NCI-H510A treated with DMSO at 0.1 percent for 48 hours (cell line): Measurements from ENCODE around the gene HYAL1.
"Not testable (repeated sequence)": the region's sequence is repeated elsewhere in the genome, so short reads cannot be mapped to it uniquely, and the experiment has no call there.

Source experiments
- DNase-seq: peaks from one replicate; lab custom pipeline; 2025; lab: John Stamatoyannopoulos, UW

HYAL1 gene

DNA sequence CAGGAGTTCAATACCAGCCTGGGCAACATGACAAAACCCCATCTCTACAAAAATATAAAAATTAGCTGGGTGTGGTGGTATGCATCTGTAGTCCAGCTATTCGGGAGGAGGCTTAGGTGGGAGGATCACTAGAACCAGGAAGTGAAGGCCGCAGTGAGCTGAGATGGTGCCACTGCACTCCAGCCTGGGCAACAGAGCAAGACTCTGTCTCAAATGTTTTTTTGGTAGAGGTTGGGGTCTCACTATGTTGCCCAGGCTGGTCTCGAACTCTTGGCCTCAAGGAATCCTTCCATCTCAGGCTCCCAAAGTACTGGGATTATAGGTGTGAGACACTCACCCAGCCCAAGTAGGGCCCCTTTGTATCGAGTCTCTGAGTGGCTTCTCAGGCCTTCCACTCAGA, 9.3 kb downstream of the HYAL1 start:
- DNase-seq = no peak

- DNase-seq = no peak
These were observed 10.1 kb downstream of the HYAL1 start for GRCh38 chr3:50293079-50293801.

- peak; percentile 87 for DNase-seq
These were observed 11.0 kb downstream of the HYAL1 start, which contains the start of gene IFRD2 for GRCh38 chr3:50292159-50293078. Gene IFRD2, minus strand, starts transcription at chr3:50292429. Its CDS starts 155 bp downstream, at chr3:50292274.

DNA sequence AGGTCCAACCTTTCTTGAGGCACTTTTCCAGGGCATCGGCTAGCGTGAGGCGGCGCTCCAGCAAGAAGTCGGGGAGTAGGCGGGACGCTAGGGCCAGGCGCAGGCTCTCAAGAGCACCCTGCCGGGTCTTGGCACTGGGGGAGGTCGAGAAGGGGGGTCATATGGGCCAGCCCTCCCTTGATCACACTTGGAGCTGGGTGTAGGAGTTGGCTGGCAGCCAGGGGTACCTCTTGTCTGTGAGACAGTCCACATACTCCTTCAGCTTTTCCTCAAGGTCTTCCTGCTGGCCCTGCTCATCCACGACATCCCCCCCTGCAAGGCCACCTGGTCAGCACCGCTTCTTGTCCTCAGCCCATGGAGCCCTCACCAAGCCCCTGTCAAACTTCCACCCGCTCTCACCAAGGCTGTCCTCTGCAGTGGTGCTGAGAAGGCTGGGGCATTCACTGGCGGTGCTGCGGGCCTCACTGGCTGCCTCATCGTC, 13.2 kb downstream of the HYAL1 start:
- DNase-seq = no peak

GRCh38 chr3:50289130-50289529, 14.2 kb downstream of the HYAL1 start:
- DNase-seq = no peak

- DNase-seq = no peak
These were observed 14.9 kb downstream of the HYAL1 start for GRCh38 chr3:50288387-50289007.

GRCh38 chr3:50287262-50287661, 16.1 kb downstream of the HYAL1 start:
- DNase-seq = no peak

DNA sequence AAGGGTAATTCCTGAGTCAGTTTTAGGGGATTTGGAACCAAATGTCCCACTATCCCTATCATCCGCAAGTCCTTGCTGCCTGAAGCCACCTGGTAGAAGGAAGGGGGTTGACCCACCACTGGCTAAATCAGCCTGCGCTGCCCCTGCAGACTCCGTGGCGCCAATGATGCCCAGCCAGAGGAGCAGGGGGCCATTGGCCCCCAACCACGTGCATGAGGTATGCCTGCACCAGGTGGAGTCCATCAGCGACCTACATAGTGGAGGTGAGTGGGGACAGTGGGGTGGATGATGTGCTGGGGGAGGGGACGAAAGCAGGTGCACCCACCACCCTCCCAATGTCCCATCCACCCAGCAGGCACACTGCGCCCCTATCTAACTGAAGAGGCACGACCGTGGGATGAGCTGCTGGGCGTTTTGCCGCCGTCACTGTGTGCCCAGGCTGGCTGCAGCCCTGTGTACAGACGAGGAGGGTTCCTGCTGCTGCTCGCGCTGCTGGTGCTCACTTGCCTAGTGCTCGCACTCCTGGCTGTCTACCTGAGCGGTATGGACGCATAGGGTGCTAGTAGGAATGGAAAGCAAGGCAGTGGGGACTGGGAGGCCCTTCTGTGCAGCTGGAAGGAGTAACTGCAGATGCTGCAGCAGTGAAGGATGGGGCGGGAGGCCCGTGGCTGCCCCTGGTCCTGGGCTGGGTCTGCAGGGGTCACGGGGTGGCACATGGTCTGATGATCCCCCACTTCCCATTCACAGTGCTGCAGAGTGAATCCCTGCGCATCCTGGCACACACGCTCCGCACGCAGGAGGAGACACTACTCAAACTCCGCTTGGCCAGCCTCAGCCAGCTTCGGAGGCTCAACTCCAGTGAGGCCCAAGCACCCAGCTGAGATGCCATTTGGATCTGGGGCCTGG, 16.8 kb downstream of the HYAL1 start:
- DNase-seq = no peak

DNA sequence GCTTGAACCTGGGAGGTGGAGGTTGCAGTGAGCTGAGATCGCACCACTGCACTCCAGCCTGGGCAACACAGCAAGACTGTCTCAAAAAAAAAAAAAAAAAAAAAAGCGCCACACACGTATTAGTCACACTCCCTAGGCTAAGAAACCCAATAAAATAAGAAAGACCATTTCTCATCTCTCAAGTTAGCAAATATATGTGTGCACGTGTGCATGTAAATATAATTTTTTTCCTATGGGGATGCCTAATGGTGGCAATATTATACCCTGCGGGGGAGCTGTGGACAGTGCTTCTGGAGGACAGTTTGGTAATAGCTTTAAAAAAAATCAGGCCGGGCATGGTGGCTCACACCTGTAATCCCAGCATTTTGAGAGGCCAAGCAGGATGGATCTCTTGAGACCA, 19.3 kb downstream of the HYAL1 start:
- DNase-seq = not testable (repeated sequence)

GRCh38 chr3:50279255-50280016, 23.9 kb downstream of the HYAL1 start:
- no peak for DNase-seq

DNA sequence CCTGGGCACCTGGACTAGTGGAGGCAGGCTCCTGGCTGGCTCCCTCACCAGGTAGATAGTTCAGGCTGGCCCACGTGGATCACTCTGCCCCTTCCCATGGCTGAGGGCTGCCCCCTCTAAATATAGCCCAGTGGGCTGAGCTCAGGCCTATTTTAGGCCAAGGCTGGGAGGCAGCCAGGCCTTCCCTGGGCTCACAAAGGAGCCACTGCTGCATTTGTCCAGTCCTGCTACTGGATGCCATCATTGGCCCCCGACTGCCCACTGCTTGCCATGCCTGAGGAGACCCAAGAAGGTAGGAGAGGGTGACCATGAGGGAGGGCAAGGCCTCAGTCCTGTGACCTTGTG, 24.5 kb downstream of the HYAL1 start, which contains the start of gene LSMEM2:
Gene LSMEM2, plus strand, starts transcription at position 208 of the 345 bp plus-strand sequence. Its CDS starts 27 bp downstream, at position 235.
- no peak for DNase-seq

DNA sequence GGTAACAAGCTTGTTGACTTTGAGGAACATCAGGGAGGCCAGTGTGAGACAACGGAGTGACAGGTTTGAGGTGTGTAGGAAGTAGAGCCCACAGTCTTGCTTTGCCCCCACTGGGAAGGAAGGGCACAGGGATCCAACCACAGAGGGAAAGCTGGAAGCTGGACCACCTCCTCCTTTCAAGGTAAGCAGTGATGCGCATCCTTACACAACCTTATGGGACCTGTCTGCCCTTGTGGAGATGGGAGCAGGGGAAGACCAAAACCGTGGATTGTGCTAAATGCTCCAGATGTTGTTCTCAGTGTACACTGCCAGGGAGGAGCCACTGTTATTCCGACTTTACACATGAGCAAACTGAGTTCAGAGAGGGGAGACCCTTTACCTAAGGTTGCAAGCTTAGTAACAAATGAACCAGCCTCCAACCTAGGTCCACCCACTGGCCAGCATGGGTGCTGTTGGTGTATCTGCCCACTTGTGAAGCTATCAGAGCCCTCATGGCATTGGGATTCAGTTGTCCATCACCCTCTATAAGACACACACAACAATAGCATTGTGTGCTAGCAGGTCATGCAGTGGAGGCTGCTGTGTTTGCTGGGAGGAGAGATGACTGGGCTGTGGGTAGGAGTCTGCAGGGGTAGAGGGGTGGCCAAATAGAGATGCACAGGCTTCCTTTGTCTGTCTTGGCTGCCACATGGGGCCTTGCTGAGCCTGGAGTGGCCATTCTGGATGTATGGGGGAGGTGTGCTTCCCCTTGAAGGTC, 25.1 kb downstream of the HYAL1 start:
- DNase-seq = no peak

DNA sequence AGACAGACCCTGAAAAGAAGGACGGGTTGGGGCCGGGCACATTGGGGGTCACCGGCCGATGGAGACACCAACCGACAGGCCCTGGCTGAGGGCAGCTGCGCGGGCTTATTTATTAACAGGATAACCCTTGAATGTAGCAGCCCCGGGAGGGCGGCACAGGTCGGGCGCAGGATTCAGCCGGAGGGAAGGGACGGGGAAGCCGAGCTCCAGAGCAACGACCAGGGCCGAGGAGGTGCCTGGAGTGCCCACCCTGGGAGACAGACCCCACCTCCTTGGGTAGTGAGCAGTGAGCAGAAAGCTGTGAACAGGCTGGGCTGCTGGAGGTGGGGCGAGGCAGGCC, 26.6 kb downstream of the HYAL1 start:
- DNase-seq = no peak

GRCh38 chr3:50275996-50276761, 27.2 kb downstream of the HYAL1 start:
- DNase-seq = peak; percentile 38

DNA sequence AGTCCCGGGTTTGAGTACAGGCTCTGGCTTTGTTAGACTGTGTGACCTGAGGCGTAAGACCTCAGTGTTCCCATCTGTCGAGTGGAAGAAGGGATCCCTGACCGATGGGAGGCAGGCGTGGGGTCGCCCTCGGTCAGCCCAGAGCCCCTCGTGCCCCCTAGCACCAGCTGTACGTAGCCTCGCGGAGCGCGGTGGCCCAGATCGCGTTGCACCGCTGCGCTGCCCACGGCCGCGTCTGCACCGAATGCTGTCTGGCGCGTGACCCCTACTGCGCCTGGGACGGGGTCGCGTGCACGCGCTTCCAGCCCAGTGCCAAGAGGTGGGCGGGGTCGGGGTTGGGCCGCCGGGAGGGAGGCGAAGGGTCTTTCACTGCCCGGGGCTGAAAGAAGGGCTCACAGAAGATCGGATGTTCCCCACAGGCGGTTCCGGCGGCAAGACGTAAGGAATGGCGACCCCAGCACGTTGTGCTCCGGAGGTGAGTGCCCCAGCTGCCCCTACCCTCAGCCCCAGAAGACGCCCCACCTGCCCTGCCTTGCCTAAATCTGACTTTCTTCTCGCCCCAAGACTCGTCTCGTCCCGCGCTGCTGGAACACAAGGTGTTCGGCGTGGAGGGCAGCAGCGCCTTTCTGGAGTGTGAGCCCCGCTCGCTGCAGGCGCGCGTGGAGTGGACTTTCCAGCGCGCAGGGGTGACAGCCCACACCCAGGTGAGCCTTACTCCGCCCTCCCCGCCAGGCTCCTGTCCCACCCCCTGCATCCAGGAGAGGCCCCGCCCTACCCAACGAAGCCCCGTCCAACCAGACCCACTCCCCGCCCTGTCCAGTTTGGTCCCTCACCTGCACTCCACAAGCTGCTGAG, 28.0 kb downstream of the HYAL1 start:
- no peak for DNase-seq

DNA sequence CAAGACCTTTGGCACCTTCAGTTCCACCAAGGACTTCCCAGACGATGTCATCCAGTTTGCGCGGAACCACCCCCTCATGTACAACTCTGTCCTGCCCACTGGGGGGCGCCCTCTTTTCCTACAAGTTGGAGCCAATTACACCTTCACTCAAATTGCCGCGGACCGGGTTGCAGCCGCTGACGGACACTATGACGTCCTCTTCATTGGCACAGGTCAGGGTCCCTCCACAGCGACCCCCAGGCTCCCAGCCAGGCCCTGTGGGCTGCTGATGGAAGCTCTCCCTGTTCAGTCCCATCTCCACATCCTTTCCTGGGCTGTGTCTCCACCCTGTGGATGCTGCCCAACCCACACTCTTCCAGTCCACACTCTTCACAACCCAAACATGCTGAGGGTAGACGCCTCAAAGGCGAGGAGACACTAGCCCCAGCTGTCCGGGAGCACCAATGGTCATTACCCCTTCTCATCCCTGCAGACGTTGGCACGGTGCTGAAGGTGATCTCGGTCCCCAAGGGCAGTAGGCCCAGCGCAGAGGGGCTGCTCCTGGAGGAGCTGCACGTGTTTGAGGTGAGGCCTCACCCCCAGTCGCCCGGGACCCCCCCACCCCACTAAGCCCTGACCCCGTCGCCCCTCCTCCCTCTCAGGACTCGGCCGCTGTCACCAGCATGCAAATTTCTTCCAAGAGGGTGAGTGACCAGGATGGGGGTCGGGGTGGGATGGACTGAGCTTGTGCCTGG, 28.8 kb downstream of the HYAL1 start:
- DNase-seq = peak; percentile 47

DNA sequence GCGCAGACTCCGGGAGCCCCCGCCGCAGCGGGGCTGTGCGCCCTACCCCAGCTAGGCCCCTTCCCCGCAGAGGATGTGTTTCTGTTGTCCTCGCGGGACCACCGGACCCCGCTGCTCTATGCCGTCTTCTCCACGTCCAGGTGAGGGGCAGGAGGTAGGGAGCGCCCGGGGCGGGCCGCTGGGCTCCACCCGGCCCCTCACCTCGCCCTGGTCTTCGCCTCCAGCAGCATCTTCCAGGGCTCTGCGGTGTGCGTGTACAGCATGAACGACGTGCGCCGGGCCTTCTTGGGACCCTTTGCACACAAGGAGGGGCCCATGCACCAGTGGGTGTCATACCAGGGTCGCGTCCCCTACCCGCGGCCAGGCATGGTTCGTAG, 29.7 kb downstream of the HYAL1 start:
- no peak for DNase-seq
